VCaP (cell line): ENCODE measurements around the gene GTPBP6.
A peak's percentile ranks its signal among the peaks of the same experiment; 100 is the strongest.
"Not testable (repeated sequence)": the region's sequence is repeated elsewhere in the genome, so short reads cannot be mapped to it uniquely, and the experiment has no call there.

ENCODE experiments used
- H3K27ac ChIP-seq: fragments of 450-650 bp; 2 replicates; pipeline ENCODE4 v1.5.1; 2017
- CTCF ChIP-seq: fragments of 450-650 bp; conservative IDR thresholded peaks from 2 replicates; pipeline ENCODE4 v1.5.1; 2017; ENCODE audit warnings: mild to moderate bottlenecking, moderate library complexity

Gene GTPBP6

DNA sequence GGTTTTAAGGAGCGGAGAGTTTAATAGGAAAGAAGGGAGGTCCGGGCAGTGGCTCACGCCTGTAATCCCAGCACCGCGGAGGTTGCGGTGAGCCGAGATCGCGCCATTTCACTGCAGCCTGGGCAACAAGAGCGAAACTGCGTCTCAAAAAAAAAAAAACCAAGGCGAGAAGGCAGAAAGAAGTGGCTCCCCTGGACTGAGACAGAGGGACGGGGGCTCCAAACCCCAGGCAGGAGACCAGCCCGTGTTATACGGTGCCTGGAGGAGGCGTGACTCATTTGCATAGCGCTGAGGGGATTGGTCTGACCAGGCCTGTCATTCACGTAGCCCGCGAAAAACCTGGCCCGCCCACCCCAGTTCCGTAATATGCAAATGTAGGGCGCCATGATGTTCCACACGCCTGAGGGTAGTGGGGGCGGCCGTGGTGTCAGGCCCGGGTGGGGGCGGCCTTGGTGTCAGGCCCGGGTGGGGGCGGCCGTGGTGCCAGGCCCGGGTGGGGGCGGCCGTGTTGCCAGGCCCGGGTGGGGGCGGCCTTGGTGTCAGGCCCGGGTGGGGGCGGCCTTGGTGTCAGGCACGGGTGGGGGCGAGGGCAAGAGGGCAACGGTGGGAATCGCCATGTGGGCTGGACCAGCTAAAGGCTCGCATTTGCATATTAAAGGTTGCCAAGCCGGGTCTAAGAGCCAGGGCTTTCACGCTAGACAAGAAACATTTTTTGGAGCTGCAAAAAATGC lies 35.3 kb downstream of the GTPBP6 start:
- H3K27ac ChIP-seq: peak overlapping the region; percentile 54; the same call in 1 of the 2 replicates
- TF ChIP-seq CTCF: no peak

DNA sequence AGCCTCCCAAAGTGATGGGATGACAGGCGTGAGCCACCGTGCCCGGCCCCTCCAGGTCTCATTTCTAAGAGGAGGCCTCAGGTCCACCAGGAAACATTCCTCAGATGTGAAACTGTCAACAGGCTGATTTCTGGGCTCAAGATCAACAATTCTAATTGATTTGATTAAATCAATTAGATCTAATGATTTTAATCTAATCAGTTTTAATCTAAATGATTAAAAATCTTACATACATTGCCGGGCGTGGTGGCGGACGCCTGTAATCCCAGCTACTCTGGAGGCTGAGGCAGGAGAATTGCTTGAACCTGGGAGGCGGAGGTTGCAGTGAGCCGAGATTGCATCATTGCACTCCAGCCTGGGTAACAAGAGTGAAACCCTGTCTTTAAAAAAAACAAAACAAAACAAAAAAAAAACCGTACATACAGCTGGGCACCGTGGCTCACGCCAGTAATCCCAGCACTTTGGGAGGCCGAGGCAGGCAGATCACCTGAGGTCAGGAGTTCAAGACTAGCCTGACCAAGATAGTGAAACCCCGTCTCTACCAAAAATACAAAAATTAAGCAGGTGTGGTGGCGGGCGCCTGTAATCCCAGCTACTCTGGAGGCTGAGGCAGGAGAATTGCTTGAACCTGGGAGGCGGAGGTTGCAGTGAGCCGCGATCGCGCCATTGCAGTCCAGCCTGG lies 36.5 kb downstream of the GTPBP6 start:
- H3K27ac ChIP-seq: 0 out of 2 replicates have a peak overlapping the region, but pooled peaks have one; percentile 11

GRCh38 chrX:281166-281999 lies 37.2 kb downstream of the GTPBP6 start, which contains the start of gene PLCXD1:
PLCXD1 (plus strand) TSS chrX:281381; CDS start chrX:284188, 2,807 bp downstream.
- no peak for TF ChIP-seq CTCF
- H3K27ac ChIP-seq: peak within 1 kb of the TSS; percentile 11; the same call in 1 of the 2 replicates

DNA sequence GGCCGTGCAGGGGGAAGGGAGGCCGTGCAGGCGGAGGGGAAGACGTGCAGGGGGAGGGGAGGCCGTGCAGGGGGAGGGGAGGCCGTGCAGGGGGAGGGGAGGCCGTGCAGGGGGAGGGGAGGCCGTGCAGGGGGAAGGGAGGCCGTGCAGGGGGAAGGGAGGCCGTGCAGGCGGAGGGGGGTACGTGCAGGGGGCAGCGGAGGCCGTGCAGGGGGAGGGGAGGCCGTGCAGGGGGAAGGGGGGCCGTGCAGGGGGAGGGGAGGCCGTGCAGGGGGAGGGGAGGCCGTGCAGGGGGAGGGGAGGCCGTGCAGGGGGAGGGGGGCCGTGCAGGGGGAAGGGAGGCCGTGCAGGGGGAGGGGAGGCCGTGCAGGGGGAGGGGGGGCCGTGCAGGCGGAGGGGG lies 37.9 kb downstream of the GTPBP6 start:
- not testable (repeated sequence) for H3K27ac ChIP-seq

DNA sequence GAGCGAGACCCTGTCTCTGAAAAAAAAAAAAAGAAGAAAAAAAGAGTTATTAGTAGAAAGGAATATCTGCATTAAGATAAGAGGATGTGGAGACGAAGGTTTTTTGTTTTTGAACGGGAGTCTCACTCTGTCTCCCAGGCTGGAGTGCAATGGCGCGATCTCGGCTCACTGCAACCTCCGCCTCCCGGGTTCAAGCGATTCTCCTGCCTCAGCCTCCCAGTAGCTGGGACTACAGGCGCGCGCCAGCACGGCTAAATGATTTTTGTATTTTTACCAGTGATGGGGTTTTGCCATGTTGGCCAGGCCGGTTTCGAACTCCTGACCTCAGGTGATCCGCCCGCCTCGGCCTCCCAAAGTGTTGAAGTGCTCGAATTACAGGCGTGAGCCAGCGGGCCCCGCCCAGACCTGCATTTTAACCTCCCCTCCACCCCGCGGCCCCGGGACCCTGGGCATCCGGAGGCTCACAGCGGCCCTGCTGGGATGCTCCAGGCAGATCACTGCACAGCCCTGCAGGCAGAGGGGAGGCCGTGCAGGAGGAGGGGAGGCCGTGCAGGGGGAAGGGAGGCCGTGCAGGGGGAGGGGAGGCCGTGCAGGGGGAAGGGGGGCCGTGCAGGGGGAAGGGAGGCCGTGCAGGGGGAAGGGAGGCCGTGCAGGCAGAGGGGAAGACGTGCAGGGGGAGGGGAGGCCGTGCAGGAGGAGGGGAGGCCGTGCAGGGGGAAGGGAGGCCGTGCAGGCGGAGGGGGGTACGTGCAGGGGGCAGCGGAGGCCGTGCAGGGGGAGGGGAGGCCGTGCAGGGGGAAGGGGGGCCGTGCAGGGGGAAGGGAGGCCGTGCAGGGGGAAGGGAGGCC lies 38.6 kb downstream of the GTPBP6 start:
- not testable (repeated sequence) for H3K27ac ChIP-seq

DNA sequence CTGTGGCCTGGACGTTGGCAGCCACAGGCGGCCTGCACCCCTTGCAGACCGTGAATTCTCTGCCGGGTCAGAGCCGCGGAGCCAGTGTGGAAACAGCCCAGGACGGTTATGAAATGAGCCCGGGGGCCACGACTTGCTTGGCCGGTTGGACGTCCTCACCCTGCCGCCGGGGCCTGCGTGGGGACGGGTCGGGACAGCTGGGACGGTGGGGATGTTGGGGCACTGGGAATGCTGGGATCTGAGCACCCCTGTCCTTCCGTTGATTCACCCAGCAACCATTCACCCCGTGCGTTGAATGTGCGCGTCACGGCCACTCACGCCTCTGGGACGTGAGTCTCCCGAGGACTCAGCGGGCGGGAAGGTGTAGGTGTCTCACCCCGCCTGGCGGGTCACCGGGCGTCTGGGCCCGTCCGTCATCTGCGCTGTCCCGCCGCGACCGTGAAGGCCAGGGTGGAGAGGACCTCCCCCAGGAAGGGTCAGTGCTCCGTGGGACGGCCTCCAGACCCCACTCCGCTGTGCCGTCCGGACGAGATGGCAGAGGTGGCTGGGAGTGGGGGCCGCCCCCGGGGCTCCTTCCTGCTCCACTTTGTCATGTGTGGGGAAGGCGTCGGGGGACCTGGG lies 41.9 kb downstream of the GTPBP6 start:
- no peak for TF ChIP-seq CTCF
- peak overlapping the region; percentile 83 for H3K27ac ChIP-seq

- TF ChIP-seq CTCF: no peak
- H3K27ac ChIP-seq: peak overlapping the region; percentile 83
These were observed 42.5 kb downstream of the GTPBP6 start for GRCh38 chrX:275967-276580.

- TF ChIP-seq CTCF: no peak
- H3K27ac ChIP-seq: peak overlapping the region; percentile 83
These were observed 43.1 kb downstream of the GTPBP6 start for GRCh38 chrX:275476-275966.
